ENCODE data around the gene BPIFB3.

BPIFB3 gene

GRCh38 chr20:33015700-33016580 is 37.8 kb upstream of the BPIFB3 start:
- FAIRE-seq = no peak

GRCh38 chr20:33016581-33017109 is 37.1 kb upstream of the BPIFB3 start:
- no peak for FAIRE-seq

- FAIRE-seq = no peak
These were observed 36.2 kb upstream of the BPIFB3 start for GRCh38 chr20:33017542-33017941.

GRCh38 chr20:33018169-33018931 is 35.4 kb upstream of the BPIFB3 start:
- no peak for FAIRE-seq

GRCh38 chr20:33019465-33020277 is 34.0 kb upstream of the BPIFB3 start:
- FAIRE-seq = no peak

GRCh38 chr20:33020278-33021161 is 33.2 kb upstream of the BPIFB3 start:
- FAIRE-seq = no peak

GRCh38 chr20:33021879-33022278 is 31.8 kb upstream of the BPIFB3 start:
- no peak for FAIRE-seq

- FAIRE-seq = no peak
These were observed 31.4 kb upstream of the BPIFB3 start for GRCh38 chr20:33022289-33022688.

- FAIRE-seq = no peak
These were observed 30.8 kb upstream of the BPIFB3 start for GRCh38 chr20:33022694-33023438.

GRCh38 chr20:33023439-33024242 is 30.1 kb upstream of the BPIFB3 start:
- no peak for FAIRE-seq

GRCh38 chr20:33024243-33024560 is 29.5 kb upstream of the BPIFB3 start:
- no peak for FAIRE-seq

GRCh38 chr20:33024609-33025317 is 28.9 kb upstream of the BPIFB3 start:
- FAIRE-seq = no peak

GRCh38 chr20:33025318-33025876 is 28.3 kb upstream of the BPIFB3 start:
- FAIRE-seq = no peak

GRCh38 chr20:33026072-33026778 is 27.5 kb upstream of the BPIFB3 start:
- FAIRE-seq = no peak

GRCh38 chr20:33026779-33027759 is 26.6 kb upstream of the BPIFB3 start:
- FAIRE-seq = no peak

- no peak for FAIRE-seq
These were observed 25.6 kb upstream of the BPIFB3 start for GRCh38 chr20:33027769-33028751.

Measured in TTC549 (cell line).